Measurements from ENCODE around the gene PPFIA1. TPM values are rescaled to one million over a fixed set of nuclear protein-coding genes. Genes with fewer than 3 reads are reported as not detected.

PPFIA1 gene
- polyA plus RNA-seq, 2 of the 4 experiments (the other 2 are of a cell fraction): 23.3 to 45.6 TPM

DNA sequence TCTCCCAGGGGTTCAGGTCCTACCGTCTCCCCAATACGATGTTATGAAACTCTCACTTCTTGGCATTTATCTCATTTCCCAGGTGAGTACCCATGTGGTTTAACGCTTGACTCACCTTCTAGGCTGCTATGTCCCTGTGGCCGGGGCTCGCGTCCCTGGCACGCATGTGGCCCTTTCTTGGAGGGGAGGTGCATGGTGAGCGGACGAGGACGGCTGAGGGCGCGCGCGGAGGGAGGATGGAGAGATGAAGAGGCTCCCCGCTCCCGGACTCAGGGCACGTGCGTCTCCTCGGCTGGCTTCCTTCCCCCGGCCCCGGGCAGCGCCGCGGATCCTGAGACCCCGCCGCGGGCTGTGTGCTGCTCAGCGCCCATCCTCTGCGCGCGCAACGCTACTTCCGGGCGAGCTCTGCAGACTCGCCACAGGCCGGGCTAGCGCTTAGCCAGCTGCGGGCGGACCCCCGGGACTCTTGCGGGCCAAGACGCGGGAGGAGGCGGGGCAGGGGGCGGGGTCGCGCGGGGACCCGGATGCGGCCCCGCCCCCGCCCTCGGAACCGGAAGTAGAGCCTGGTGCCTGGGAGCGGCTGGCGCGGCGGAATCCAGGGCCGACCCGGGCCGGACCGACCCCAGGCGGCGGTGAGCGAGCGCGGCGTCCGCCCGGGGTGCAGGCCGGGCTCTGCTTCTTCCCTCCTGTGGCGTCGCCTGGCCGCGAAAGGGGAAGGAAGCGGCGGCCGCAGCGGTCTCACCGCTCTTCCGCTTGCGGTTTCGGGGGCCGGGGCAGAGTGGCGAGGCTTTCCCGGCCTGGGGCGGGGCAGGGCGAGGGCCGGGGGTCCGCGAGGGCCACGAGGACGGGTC lies 127.7 kb downstream of the PPFIA1 start, which contains the start of gene CTTN (continued):
- no peak for TF ChIP-seq ZNF302 (CRISPR knock-in tag; IDR thresholded peaks at IDR 0.05)
- TF ChIP-seq, protein P1, sequence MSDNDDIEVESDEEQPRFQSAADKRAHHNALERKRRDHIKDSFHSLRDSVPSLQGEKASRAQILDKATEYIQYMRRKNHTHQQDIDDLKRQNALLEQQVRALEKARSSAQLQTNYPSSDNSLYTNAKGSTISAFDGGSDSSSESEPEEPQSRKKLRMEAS (IDR thresholded peaks at IDR 0.05): peak; percentile 94
- TF ChIP-seq CEBPB (IDR thresholded peaks at IDR 0.05): no peak
- TF ChIP-seq, protein P2, sequence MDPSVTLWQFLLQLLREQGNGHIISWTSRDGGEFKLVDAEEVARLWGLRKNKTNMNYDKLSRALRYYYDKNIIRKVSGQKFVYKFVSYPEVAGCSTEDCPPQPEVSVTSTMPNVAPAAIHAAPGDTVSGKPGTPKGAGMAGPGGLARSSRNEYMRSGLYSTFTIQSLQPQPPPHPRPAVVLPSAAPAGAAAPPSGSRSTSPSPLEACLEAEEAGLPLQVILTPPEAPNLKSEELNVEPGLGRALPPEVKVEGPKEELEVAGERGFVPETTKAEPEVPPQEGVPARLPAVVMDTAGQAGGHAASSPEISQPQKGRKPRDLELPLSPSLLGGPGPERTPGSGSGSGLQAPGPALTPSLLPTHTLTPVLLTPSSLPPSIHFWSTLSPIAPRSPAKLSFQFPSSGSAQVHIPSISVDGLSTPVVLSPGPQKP (IDR thresholded peaks at IDR 0.05; ENCODE audit: low read depth, low read length): peak; percentile 32; the same call in 1 of the 2 replicates
- TF ChIP-seq KDM1A (IDR thresholded peaks at IDR 0.05; ENCODE audit: low read depth): no peak
- TF ChIP-seq JUN (IDR thresholded peaks at IDR 0.05): peak; percentile 70 to 89; a peak in 4 of 5 replicates

DNA sequence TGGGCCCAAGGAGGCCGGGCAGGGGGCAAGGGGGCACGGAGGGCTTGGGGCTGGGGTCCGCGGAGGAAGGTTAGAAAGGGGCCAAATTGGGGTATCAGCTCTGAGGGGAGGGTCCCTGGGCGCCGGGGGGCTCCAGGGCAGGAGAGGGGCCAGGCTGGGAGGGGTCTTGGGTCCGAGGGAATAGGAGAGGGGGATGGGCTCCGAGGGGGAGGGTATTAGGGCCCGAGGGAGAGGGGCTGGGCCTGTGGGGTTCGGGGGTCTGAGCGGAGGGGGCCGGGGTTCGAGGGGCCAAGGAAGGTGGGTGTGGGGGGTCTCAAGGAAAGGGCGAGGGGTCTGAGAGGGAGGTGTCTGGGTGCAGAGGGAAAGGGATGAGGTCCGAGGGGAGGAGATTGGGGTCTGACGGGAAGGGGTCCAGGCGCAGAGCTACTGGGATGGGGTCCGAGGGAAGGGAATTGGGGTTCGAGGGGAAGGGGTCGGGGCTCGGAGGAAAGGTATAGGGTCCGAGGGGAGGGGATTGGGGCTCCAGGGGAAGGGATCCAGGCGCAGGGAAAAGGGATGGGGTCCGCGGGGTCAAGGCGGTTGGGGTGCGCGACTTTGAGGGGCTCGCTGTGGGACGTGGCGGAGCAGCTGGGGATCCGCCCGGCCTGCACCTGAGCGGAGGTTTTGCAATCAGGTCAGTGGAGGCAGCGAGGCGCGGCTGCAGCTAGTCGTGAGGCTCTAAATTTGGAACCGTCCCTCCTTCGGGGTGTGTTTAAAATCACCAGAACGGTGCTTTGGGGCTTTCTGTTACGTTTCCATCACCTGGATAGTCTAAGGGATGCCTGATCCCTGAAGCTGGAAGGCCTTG lies 128.6 kb downstream of the PPFIA1 start:
- Histone ChIP-seq H3K4me1 (peaks cover 43% of the 10 kb centered on the region), H3K4me2 (peak overlapping the region; percentile 87), H3K9me3 (no peaks in the 10 kb centered on the region), H3K4me3 (peak overlapping the region; percentile 96), H3K27ac (peak overlapping the region; percentile 98 to 100)
- 1% methylated on average over 31 of the region's 42 CpGs for WGBS (ENCODE audit: missing lambda C conversion rate)
- CTCF ChIA-PET: interaction anchor here (0.5 to 2.9 kb wide), 3 partner anchors 17 to 298 kb away, joined by 4 to 8 read pairs (median 4); no protein-coding TSS in a partner anchor
- POLR2A ChIA-PET: interaction anchor here (0.9 to 1.9 kb wide), 3 partner anchors 10 to 21 kb away, joined by 3 to 6 read pairs (median 3); no protein-coding TSS in a partner anchor
- FAIRE-seq (no peak), DNase-seq (ENCODE audit: low read depth in 1 of 2, low spot score in 1 of 2) (no peak), ATAC-seq (peak in 1 of 2 experiments; percentile 49; a peak in 3 of 6 replicates)
- TF ChIP-seq, protein P3, sequence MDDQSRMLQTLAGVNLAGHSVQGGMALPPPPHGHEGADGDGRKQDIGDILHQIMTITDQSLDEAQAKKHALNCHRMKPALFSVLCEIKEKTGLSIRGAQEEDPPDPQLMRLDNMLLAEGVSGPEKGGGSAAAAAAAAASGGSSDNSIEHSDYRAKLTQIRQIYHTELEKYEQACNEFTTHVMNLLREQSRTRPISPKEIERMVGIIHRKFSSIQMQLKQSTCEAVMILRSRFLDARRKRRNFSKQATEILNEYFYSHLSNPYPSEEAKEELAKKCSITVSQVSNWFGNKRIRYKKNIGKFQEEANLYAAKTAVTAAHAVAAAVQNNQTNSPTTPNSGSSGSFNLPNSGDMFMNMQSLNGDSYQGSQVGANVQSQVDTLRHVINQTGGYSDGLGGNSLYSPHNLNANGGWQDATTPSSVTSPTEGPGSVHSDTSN (IDR thresholded peaks at IDR 0.05): peak; percentile 25; the same call in 1 of the 2 replicates
- TF ChIP-seq RNF2 (IDR thresholded peaks at IDR 0.05; ENCODE audit: borderline replicate concordance, low read depth) (no peak), CHD2 (IDR thresholded peaks at IDR 0.05; ENCODE audit: low read length, partially characterized antibody) (no peak), SREBF2 (IDR thresholded peaks at IDR 0.05) (no peak), CBX2 (IDR thresholded peaks at IDR 0.05; ENCODE audit: borderline replicate concordance, low read depth) (no peak), RFX5 (IDR thresholded peaks at IDR 0.05) (no peak), KDM1A (IDR thresholded peaks at IDR 0.05; ENCODE audit: low read depth) (no peak), FOXS1 (CRISPR knock-in tag; IDR thresholded peaks at IDR 0.05) (no peak), CEBPB (IDR thresholded peaks at IDR 0.05) (peak; percentile 33 to 56; a peak in 2 of 4 replicates), HOXB5 (CRISPR knock-in tag; IDR thresholded peaks at IDR 0.05) (no peak), ESRRA (IDR thresholded peaks at IDR 0.05; ENCODE audit: borderline replicate concordance, low read length) (no peak), PHF8 (IDR thresholded peaks at IDR 0.05; ENCODE audit: borderline replicate concordance, low read depth) (no peak), FOSL2 (IDR thresholded peaks at IDR 0.05) (no peak), FOSL2 (CRISPR knock-in tag; IDR thresholded peaks at IDR 0.05) (no peak), GATA3 (IDR thresholded peaks at IDR 0.05; ENCODE audit: borderline replicate concordance) (no peak), HOXA7 (CRISPR knock-in tag; IDR thresholded peaks at IDR 0.05) (no peak)
